Liver (tissue), 9 donors: ENCODE measurements around the gene MTHFD2L. TPM values are rescaled to one million over a fixed set of nuclear protein-coding genes. Genes with fewer than 3 reads are reported as not detected.

ENCODE experiments used
- DNase-seq: peaks from one replicate; pipeline ENCODE4 v3.0.0-alpha.2; 2017; ENCODE audit warnings: low spot score
- H3K27ac ChIP-seq, 2 donors: one replicate each; pipeline ENCODE4 v1.7.0; 2013; ENCODE audit warnings: inconsistent platforms in 2 of 2, low read length in 2 of 2, control low read depth in 1 of 2, low read depth in 1 of 2, mild to moderate bottlenecking in 1 of 2
- H3K27me3 ChIP-seq, 4 donors: one replicate each; pipeline versions ENCODE4 v1.6.1 to v1.7.0; 2013; ENCODE audit warnings: low read length in 3 of 4, inconsistent platforms in 1 of 4, mild to moderate bottlenecking in 1 of 4, moderate library complexity in 1 of 4; ENCODE audit not compliant: control insufficient read depth in 4 of 4, insufficient read depth in 4 of 4
- H3K36me3 ChIP-seq, 4 donors: one replicate each; pipeline versions ENCODE4 v1.6.1 to v1.7.0; 2013; ENCODE audit warnings: low read length in 3 of 4, mild to moderate bottlenecking in 3 of 4, low read depth in 1 of 4, moderate library complexity in 1 of 4; ENCODE audit not compliant: control insufficient read depth in 4 of 4, insufficient read depth in 3 of 4
- H3K4me1 ChIP-seq, 4 donors: one replicate each; pipeline versions ENCODE4 v1.6.1 to v1.7.0; 2013; ENCODE audit warnings: low read length in 3 of 4, mild to moderate bottlenecking in 3 of 4, moderate library complexity in 1 of 4; ENCODE audit not compliant: control insufficient read depth in 4 of 4, insufficient read depth in 4 of 4
- H3K4me3 ChIP-seq, 3 donors: one replicate each; pipeline versions ENCODE4 v1.6.1 to v1.7.0; 2013; ENCODE audit warnings: low read length in 3 of 3, control low read depth in 1 of 3, low read depth in 1 of 3, mild to moderate bottlenecking in 1 of 3
- H3K9ac ChIP-seq, 2 donors: one replicate each; pipeline ENCODE4 v1.7.0; 2013; ENCODE audit warnings: low read length in 2 of 2, mild to moderate bottlenecking in 2 of 2, moderate library complexity in 2 of 2, control low read depth in 1 of 2, low read depth in 1 of 2
- H3K9me3 ChIP-seq, 4 donors: one replicate each; pipeline versions ENCODE4 v1.6.1 to v1.7.0; 2013; ENCODE audit warnings: low read length in 3 of 4; ENCODE audit not compliant: control insufficient read depth in 4 of 4
- EGR1 ChIP-seq, 2 donors: IDR thresholded peaks; 2 replicates each; pipeline ENCODE4 v1.6.1; 2016 to 2018; ENCODE audit warnings: antibody characterized with exemption in 2 of 2, low read depth in 2 of 2
- FOXA1 ChIP-seq: IDR thresholded peaks from 2 replicates; pipeline ENCODE4 v1.6.1; 2016; ENCODE audit warnings: antibody characterized with exemption
- FOXA2 ChIP-seq: IDR thresholded peaks from 2 replicates; pipeline ENCODE4 v1.6.1; 2016; ENCODE audit warnings: antibody characterized with exemption
- GABPA ChIP-seq, 2 donors: IDR thresholded peaks in 1 of 2; conservative IDR thresholded peaks in 1 of 2; 2 replicates each; pipeline ENCODE4 v1.6.1; 2016; ENCODE audit warnings: antibody characterized with exemption in 2 of 2, mild to moderate bottlenecking in 1 of 2, moderate library complexity in 1 of 2
- HNF4G ChIP-seq: IDR thresholded peaks from 2 replicates; pipeline ENCODE4 v1.6.1; 2016; ENCODE audit warnings: antibody characterized with exemption
- JUND ChIP-seq, 2 donors: IDR thresholded peaks; 2 replicates each; pipeline ENCODE4 v1.6.1; 2016; ENCODE audit warnings: antibody characterized with exemption in 2 of 2
- NR2F2 ChIP-seq: IDR thresholded peaks from 2 replicates; pipeline ENCODE4 v1.6.1; 2016; ENCODE audit warnings: antibody characterized with exemption
- RAD21 ChIP-seq, 2 donors: IDR thresholded peaks; 2 replicates each; pipeline ENCODE4 v1.6.1; 2016; ENCODE audit warnings: antibody characterized with exemption in 2 of 2, mild to moderate bottlenecking in 2 of 2
- RXRA ChIP-seq, 2 donors: IDR thresholded peaks; 2 replicates each; pipeline ENCODE4 v1.6.1; 2017 to 2018; ENCODE audit warnings: antibody characterized with exemption in 2 of 2, mild to moderate bottlenecking in 1 of 2
- SP1 ChIP-seq: IDR thresholded peaks from 2 replicates; pipeline ENCODE4 v1.6.1; 2018; ENCODE audit warnings: antibody characterized with exemption, mild to moderate bottlenecking
- TAF1 ChIP-seq: conservative IDR thresholded peaks from 2 replicates; pipeline ENCODE4 v1.6.1; 2016; ENCODE audit warnings: antibody characterized with exemption, mild to moderate bottlenecking
- YY1 ChIP-seq: IDR thresholded peaks from 2 replicates; pipeline ENCODE4 v1.6.1; 2016; ENCODE audit warnings: antibody characterized with exemption, mild to moderate bottlenecking
- WGBS: extraction: QIAGEN DNeasy Blood & Tissue Kit; methylation state at CpG from one replicate; pipeline ENCODE4 v1.1.7; 2013; 5-methylcytosine and 5-hydroxymethylcytosine counted together
- polyA plus RNA-seq, 2 donors: library from polyadenylated mRNA; stranded (reverse) in 1 of 2; unstranded in 1 of 2; fragments of 200-250 nt in 1 of 2; fragments of >200 nt in 1 of 2; fragmentation: Nextera tagmentation in 1 of 2; extraction: Ambion mirVana in 1 of 2; gene quantifications; one replicate each; pipeline versions ENCODE4 v1.2.1 to v1.2.3, GENCODE V29; 2013 to 2015
- total RNA-seq, 2 donors: library from RNA; depleted of rRNA; stranded (reverse); fragments of >200 nt; gene quantifications; one replicate each; pipeline ENCODE4 v1.2.3, GENCODE V29; 2014
- TF ChIP-seq, protein P1 (sequence below): fragments of 150-350 bp; IDR thresholded peaks from 2 replicates; pipeline ENCODE4 v1.5.1; 2017; ENCODE audit warnings: improper control_type of control experiment, low read depth, low read length; ENCODE audit not compliant: missing input control
- TF ChIP-seq, protein P2 (sequence below): IDR thresholded peaks from 2 replicates; pipeline ENCODE4 v1.6.1; 2016; ENCODE audit warnings: antibody characterized with exemption
- TF ChIP-seq, protein P3 (sequence below): IDR thresholded peaks from 2 replicates; pipeline ENCODE4 v1.6.1; 2016; ENCODE audit warnings: antibody characterized with exemption, mild to moderate bottlenecking
- TF ChIP-seq, protein P4 (sequence below): IDR thresholded peaks from 2 replicates; pipeline ENCODE4 v1.6.1; 2016; ENCODE audit warnings: antibody characterized with exemption
- TF ChIP-seq, protein P5 (sequence below): IDR thresholded peaks from 2 replicates; pipeline ENCODE4 v1.6.1; 2016; ENCODE audit warnings: antibody characterized with exemption
- donor health status: healthy.
- donor health status: healthy.
- donor health status: healthy.
- donor health status: healthy.
- donor health status: healthy.

MTHFD2L gene
- total and polyA plus RNA-seq, 4 donors, result 7.4 to 51.5 (median 31.1) TPM

DNA sequence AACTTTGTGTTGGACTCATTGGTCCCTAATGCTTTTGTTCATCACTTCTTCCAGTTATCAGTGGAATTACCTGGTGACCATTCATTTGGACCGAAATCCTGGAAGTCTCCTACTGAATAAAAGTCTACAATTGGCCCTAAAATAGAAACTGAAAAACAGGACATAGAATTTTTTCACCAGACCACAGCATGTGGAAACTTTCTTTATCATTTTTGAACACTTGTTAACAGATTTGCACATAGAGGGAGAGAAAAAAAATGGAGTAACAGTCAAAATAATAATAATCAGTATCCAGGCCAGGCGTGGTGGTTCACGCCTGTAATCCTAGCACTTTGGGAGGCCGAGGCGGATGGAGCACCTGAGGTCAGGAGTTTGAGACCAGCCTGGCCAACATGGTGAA lies 157.5 kb downstream of the MTHFD2L start:
- DNase-seq, result no peak
- Histone ChIP-seq H3K36me3 (no peaks in the 10 kb centered on the region), H3K4me1 (no peaks in the 10 kb centered on the region), H3K9ac (no peak overlapping the region), H3K9me3 (no peaks in the 10 kb centered on the region), H3K4me3 (no peak overlapping the region), H3K27me3 (no peaks in the 10 kb centered on the region), H3K27ac (no peak overlapping the region)
- TF ChIP-seq, protein P1, sequence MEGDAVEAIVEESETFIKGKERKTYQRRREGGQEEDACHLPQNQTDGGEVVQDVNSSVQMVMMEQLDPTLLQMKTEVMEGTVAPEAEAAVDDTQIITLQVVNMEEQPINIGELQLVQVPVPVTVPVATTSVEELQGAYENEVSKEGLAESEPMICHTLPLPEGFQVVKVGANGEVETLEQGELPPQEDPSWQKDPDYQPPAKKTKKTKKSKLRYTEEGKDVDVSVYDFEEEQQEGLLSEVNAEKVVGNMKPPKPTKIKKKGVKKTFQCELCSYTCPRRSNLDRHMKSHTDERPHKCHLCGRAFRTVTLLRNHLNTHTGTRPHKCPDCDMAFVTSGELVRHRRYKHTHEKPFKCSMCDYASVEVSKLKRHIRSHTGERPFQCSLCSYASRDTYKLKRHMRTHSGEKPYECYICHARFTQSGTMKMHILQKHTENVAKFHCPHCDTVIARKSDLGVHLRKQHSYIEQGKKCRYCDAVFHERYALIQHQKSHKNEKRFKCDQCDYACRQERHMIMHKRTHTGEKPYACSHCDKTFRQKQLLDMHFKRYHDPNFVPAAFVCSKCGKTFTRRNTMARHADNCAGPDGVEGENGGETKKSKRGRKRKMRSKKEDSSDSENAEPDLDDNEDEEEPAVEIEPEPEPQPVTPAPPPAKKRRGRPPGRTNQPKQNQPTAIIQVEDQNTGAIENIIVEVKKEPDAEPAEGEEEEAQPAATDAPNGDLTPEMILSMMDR, result no peak
- TF ChIP-seq, protein P2, sequence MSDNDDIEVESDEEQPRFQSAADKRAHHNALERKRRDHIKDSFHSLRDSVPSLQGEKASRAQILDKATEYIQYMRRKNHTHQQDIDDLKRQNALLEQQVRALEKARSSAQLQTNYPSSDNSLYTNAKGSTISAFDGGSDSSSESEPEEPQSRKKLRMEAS, result no peak
- TF ChIP-seq RXRA (IDR thresholded peaks at IDR 0.05), result no peak
- TF ChIP-seq, protein P3, sequence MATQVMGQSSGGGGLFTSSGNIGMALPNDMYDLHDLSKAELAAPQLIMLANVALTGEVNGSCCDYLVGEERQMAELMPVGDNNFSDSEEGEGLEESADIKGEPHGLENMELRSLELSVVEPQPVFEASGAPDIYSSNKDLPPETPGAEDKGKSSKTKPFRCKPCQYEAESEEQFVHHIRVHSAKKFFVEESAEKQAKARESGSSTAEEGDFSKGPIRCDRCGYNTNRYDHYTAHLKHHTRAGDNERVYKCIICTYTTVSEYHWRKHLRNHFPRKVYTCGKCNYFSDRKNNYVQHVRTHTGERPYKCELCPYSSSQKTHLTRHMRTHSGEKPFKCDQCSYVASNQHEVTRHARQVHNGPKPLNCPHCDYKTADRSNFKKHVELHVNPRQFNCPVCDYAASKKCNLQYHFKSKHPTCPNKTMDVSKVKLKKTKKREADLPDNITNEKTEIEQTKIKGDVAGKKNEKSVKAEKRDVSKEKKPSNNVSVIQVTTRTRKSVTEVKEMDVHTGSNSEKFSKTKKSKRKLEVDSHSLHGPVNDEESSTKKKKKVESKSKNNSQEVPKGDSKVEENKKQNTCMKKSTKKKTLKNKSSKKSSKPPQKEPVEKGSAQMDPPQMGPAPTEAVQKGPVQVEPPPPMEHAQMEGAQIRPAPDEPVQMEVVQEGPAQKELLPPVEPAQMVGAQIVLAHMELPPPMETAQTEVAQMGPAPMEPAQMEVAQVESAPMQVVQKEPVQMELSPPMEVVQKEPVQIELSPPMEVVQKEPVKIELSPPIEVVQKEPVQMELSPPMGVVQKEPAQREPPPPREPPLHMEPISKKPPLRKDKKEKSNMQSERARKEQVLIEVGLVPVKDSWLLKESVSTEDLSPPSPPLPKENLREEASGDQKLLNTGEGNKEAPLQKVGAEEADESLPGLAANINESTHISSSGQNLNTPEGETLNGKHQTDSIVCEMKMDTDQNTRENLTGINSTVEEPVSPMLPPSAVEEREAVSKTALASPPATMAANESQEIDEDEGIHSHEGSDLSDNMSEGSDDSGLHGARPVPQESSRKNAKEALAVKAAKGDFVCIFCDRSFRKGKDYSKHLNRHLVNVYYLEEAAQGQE, result no peak
- TF ChIP-seq JUND (IDR thresholded peaks at IDR 0.05), result no peak
- no peak for TF ChIP-seq GABPA (IDR thresholded peaks at IDR 0.05 in 1 of 2, conservative IDR thresholded peaks at IDR 0.05 in 1 of 2)
- no peak for TF ChIP-seq HNF4G
- no peak for TF ChIP-seq NR2F2
- TF ChIP-seq EGR1 (IDR thresholded peaks at IDR 0.05; ENCODE audit: low read depth in 2 of 2), result no peak
- TF ChIP-seq, protein P4, sequence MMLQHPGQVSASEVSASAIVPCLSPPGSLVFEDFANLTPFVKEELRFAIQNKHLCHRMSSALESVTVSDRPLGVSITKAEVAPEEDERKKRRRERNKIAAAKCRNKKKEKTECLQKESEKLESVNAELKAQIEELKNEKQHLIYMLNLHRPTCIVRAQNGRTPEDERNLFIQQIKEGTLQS, result no peak
- TF ChIP-seq SP1, result no peak
- no peak for TF ChIP-seq FOXA1
- no peak for TF ChIP-seq YY1
- TF ChIP-seq, protein P5, sequence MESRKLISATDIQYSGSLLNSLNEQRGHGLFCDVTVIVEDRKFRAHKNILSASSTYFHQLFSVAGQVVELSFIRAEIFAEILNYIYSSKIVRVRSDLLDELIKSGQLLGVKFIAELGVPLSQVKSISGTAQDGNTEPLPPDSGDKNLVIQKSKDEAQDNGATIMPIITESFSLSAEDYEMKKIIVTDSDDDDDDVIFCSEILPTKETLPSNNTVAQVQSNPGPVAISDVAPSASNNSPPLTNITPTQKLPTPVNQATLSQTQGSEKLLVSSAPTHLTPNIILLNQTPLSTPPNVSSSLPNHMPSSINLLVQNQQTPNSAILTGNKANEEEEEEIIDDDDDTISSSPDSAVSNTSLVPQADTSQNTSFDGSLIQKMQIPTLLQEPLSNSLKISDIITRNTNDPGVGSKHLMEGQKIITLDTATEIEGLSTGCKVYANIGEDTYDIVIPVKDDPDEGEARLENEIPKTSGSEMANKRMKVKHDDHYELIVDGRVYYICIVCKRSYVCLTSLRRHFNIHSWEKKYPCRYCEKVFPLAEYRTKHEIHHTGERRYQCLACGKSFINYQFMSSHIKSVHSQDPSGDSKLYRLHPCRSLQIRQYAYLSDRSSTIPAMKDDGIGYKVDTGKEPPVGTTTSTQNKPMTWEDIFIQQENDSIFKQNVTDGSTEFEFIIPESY, result no peak
- no peak for TF ChIP-seq RAD21 (IDR thresholded peaks at IDR 0.05)
- 78% methylated on average over 5 of the region's 5 CpGs for WGBS

DNA sequence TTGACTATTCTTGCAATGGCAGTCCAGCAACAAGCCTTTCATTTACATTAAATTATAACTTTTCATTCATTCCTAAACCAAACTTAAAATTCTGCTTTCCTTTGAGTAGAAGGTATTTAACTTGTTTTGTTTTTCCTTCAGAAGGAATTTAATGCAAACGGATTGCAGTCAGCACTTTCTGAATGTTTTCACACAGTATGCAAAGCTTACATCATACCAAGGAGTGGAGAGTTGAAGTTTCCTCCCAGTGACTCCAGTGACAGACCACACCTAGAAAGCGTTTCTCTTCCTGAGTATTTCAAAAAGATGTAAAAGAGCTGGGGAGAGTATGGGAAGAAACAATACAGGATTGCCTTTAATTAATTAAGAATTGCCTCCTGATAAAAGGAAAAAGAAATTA lies 158.5 kb downstream of the MTHFD2L start:
- Histone ChIP-seq H3K27me3 (peaks cover 0 to 3% (median 0%) of the 10 kb centered on the region in 4 donors), H3K9ac (no peak overlapping the region), H3K4me3 (no peak overlapping the region), H3K27ac (no peak overlapping the region), H3K36me3 (no peaks in the 10 kb centered on the region), H3K4me1 (no peaks in the 10 kb centered on the region), H3K9me3 (no peaks in the 10 kb centered on the region)
- WGBS, result 59% methylated on average over 2 of the region's 2 CpGs
- no peak for DNase-seq
- TF ChIP-seq, protein P4, result no peak
- TF ChIP-seq, protein P2, result no peak
- TF ChIP-seq TAF1, result no peak
- TF ChIP-seq, protein P1, result no peak
- TF ChIP-seq JUND (IDR thresholded peaks at IDR 0.05), result no peak
- TF ChIP-seq FOXA2, result no peak
- TF ChIP-seq SP1, result no peak
- TF ChIP-seq EGR1 (IDR thresholded peaks at IDR 0.05; ENCODE audit: low read depth in 2 of 2), result no peak
- TF ChIP-seq HNF4G, result no peak
- no peak for TF ChIP-seq RAD21 (IDR thresholded peaks at IDR 0.05)
- TF ChIP-seq, protein P3, result no peak
- TF ChIP-seq NR2F2, result no peak
